GM12801 (cell line): Measurements from ENCODE around the gene RBM8A.

Source experiments
- TF ChIP-seq, protein P1 (sequence below): IDR thresholded peaks from one replicate; pipeline ENCODE4 v1.5.1; 2011; ENCODE audit warnings: control low read depth; ENCODE audit not compliant: insufficient read length; ENCODE audit errors: extremely low read depth

Gene RBM8A

DNA sequence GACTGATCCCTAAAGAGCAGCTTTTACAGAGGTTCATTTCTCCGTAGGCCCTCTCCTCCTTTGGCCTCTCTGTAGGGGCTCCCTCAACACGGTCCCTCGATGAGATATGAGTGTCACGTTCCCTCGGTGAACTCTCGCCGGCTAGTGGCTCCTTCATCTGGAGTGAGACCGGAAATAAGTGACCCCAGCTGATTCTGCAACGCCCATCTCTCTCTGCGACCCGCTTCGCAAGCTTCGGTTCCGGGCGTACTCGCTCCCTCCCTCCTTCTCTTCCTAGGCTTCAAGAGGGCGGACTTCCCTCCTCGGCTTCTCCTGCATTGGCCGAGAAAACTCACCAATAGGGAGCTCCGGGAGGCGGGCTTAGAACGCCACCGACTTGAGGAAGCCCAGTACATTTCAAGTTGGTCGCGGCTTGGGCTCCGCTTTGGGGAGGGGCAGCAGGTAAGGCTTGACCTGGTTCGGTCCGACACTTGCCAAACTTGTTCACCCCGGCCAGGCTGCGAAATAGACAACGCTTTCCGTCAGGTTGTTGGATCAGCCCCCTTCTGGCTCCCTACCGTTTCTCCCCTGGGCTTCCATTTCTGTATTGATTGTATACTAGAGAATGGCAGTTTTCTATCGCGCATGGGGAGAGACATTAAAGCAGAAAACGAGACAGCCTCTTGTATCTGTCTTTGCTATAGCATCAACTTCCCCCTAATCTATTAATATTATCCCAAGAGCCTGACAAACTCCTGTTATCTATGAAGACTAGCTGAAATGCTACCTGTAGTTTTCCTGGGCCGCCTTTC, 37.2 kb upstream of the RBM8A start, which contains the start of the genes ANKRD34A and POLR3GL:
Gene ANKRD34A (minus strand): TSS at position 248 of the 791 bp plus-strand sequence. CDS start 2,816 bp downstream, outside the sequence.
Gene POLR3GL (plus strand): TSS at position 363 of the 791 bp plus-strand sequence. CDS start 10,176 bp downstream, outside the sequence.
- TF ChIP-seq, protein P1, sequence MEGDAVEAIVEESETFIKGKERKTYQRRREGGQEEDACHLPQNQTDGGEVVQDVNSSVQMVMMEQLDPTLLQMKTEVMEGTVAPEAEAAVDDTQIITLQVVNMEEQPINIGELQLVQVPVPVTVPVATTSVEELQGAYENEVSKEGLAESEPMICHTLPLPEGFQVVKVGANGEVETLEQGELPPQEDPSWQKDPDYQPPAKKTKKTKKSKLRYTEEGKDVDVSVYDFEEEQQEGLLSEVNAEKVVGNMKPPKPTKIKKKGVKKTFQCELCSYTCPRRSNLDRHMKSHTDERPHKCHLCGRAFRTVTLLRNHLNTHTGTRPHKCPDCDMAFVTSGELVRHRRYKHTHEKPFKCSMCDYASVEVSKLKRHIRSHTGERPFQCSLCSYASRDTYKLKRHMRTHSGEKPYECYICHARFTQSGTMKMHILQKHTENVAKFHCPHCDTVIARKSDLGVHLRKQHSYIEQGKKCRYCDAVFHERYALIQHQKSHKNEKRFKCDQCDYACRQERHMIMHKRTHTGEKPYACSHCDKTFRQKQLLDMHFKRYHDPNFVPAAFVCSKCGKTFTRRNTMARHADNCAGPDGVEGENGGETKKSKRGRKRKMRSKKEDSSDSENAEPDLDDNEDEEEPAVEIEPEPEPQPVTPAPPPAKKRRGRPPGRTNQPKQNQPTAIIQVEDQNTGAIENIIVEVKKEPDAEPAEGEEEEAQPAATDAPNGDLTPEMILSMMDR = no peak

DNA sequence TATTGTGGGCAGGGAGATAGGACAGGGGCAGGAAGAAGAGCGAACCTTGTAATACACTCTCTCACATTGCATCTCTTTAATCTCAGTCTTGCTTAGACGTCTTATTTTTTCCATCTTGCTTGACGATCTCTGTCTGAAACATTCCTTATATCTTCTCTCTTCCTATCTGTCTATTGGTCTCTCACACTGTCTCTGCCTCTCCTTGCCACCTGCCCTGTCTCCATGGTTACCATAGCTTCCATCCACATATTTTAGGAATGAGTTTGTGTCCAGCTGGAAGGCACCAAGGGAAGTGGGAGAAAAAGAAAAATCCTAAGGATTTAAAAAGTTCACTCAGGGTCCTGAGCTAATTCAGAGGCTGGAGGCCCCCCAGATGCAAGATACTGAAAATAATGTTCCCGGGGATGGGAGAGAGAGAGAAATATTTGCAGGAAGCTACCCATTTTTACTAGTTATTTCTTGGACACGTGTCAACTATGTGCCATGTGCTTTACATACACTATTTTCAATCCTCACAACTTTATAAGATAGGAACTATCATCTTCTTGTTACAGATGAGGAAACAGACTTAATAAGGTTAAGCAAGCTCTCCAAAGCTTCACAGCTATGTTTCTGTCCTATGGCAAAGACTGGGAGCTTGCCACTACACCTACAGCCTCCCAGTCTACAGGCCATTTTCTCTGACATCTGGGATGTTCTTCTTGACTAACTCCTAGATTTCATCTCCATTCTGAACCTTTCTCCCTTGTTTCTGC, 36.2 kb upstream of the RBM8A start:
- TF ChIP-seq, protein P1 = no peak

DNA sequence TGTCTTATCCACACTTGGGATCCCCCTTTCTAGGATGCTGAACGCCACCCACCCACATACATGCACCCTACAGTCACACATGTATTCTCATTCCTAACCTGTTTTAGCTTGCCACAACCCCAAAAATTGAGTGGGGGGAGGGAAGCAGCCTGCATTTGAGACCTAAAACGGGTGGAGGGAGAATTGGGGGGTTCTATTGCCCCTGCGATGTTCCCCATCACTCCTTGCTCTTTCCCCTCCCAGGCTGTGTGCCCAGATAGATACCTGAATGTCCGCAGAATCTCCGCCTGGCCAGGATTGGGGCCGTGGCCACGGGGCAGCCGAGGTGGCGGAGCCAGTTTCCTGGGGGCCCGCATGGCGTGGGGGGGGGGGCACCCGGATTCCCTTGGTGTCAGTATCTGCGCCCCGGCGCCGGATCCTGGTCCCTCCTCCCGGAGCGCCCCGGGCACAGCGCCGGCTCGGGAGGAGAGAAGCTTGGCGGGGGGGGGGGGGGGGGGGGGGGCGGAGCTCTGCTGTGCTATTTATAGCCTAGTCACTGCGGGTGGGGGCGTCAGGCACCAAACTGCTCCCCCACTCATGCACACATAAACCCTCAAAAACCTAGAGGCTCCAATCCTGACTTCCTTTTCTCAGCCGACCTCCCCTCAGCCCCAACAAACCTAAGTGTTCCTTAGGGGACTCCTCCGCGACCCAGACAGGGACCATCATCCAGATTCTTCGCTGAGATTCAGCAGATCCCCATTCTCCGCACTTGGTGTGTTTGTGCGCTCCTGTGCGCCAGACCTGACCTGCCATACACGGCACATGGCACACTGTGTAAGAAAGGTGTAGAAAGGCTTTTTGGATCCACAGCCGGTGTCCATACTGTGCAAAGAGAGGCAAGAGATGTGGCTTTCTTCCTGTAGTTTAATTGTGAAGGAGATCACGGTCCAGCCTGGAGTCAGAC, 35.1 kb upstream of the RBM8A start:
- TF ChIP-seq, protein P1 = no peak

DNA sequence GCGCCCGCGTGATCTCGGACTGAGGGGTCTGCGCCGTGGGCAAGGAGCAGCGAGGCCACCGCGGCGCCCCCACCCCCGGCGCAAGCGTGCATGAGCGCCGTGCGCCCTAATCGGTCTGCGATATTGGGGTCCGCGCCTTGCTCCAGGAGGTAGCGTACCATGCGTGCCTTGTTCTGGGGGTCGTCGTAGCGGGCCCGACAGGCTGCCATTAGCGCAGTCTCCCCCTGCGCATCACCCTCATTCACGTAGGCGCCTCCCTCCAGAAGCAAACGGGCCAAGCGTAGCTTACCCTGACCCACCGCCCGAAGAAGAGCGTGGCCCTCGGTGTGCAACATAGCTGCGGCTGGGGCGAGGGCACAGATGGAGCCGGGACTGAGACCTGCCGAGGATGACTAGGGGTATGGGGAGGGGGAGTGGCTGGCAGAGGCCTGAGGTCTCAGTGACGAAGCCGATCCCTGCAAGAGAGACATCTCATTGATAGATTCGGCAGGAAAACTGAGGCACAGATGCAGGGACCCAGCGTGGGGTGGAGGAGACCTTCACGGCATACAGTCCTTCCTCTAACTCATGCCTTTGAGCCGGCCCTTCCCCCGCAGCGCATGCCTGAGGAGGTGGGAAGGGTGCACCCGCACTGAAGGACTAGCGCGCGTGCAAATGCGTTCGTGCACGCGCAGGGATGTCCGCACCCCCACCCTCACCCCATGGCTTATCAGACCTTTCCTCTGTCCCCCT, 34.3 kb upstream of the RBM8A start:
- TF ChIP-seq, protein P1 = no peak

DNA sequence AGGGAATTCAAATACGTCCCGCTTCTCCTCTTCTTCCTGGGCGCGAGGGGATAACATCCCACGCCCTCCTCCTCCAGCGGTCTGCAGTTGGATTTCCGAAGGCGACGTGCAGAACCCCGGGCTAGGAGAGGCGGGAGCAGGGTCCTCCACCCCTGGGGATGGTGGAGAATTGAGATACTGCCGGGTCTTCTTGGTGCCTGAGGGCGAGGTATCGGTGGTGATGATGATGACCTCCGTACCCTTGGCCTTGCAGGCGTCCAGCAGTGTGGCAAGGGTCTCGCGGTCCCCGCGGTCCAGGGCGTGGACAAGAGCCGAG, 33.8 kb upstream of the RBM8A start:
- TF ChIP-seq, protein P1 = no peak

DNA sequence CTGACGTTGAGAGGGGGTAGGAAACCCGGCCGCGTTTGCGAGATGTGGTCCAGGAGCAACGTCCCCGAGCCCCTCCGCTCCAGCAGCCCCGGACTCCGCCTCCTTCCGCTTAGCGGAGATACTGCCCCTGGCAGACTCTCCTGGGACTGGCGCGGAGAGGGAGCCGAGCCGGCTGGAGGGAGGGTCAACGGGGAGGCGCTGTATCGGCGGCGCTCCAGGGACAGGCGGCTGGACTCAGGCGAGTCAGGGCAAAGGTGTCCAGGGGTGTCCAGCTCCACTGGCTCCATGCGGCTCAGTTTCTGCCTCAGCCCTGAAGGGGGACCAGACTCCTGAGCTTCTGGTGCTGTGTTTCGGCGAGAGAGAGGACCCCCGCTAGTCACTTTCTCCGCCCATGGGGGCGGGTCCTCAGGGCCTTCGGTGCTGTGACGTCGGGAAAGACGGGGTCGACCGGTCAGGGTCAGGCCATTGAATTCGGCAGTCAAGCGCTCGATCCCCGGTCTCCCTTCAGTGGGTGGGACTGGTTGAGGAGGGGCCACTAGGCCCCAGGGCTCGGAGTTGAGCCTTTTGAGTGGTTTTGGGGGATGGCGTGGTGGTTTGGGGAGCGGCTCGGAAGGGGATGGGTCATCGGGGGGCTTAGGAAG, 33.3 kb upstream of the RBM8A start:
- TF ChIP-seq, protein P1 = no peak
